Panc1 (cell line): ENCODE results near the gene B2M. TPM values are rescaled to one million over a fixed set of nuclear protein-coding genes. Genes with fewer than 3 reads are reported as not detected.

ENCODE experiments used
- ATAC-seq: fragments of 200-7000 bp; cut with Tn5 transposase; 2 replicates; pipeline ENCODE4 v1.9.1; 2020; ENCODE audit warnings: mild to moderate bottlenecking, moderate library complexity
- BruUV-seq: library from RNA; stranded (reverse); fragments of 400-500 nt; replicated peaks from 2 replicates; lab custom pipeline; 2021; lab: Mats Ljungman, UMichigan
- CTCF ChIA-PET: fragments of 300-600 bp; sonication (Branson Sonifier 250); formaldehyde crosslinking; loops from one replicate; lab custom pipeline; 2022; ENCODE audit warnings: antibody characterized with exemption; lab: Charles Lee
- POLR2A ChIA-PET: fragments of 300-600 bp; sonication (Branson Sonifier 250); formaldehyde crosslinking; loops from one replicate; lab custom pipeline; 2022; ENCODE audit warnings: antibody characterized with exemption; lab: Charles Lee
- DNase-seq: peaks from one replicate; pipeline ENCODE4 v3.0.0-alpha.2; 2010; ENCODE audit warnings: low read depth, low spot score
- H3K27ac ChIP-seq: 2 replicates; pipeline ENCODE4 v1.5.1; 2011; ENCODE audit warnings: mild to moderate bottlenecking, low read length, inconsistent platforms
- H3K27me3 ChIP-seq: fragments of 200-500 bp; sonication (Bioruptor generic); 2 replicates; pipeline ENCODE4 v1.6.0; 2014; ENCODE audit warnings: low read length, inconsistent platforms; ENCODE audit not compliant: control insufficient read depth, insufficient read depth
- H3K36me3 ChIP-seq: fragments of 200-500 bp; sonication (Bioruptor generic); 2 replicates; pipeline ENCODE4 v1.5.1; 2014; ENCODE audit warnings: inconsistent platforms, mild to moderate bottlenecking, low read length, moderate library complexity; ENCODE audit not compliant: control insufficient read depth, insufficient read depth
- H3K4me1 ChIP-seq: 2 replicates; pipeline ENCODE4 v1.5.1; 2011; ENCODE audit warnings: inconsistent platforms, mild to moderate bottlenecking, low read length, moderate library complexity; ENCODE audit not compliant: control insufficient read depth, insufficient read depth
- H3K4me3 ChIP-seq, 2 experiments: 2 replicates each; pipeline ENCODE4 v1.5.1; 2011 to 2012; ENCODE audit warnings: low read depth in 2 of 2, low read length in 2 of 2, mild to moderate bottlenecking in 2 of 2, inconsistent platforms in 1 of 2, moderate library complexity in 1 of 2
- H3K9me3 ChIP-seq: fragments of 200-500 bp; sonication (Bioruptor generic); 2 replicates; pipeline ENCODE4 v1.5.1; 2014; ENCODE audit warnings: low read depth, mild to moderate bottlenecking, inconsistent platforms, low read length, moderate library complexity; ENCODE audit not compliant: control insufficient read depth, insufficient read depth
- CTCF ChIP-seq: fragments of 450-650 bp; IDR thresholded peaks from 2 replicates; pipeline ENCODE4 v1.5.1; 2017; ENCODE audit warnings: mild to moderate bottlenecking
- POLR2AphosphoS5 ChIP-seq: IDR thresholded peaks from 2 replicates; pipeline ENCODE4 v1.6.1; 2012; ENCODE audit warnings: mild to moderate bottlenecking, low read depth, low read length, moderate library complexity
- REST ChIP-seq, 2 experiments: IDR thresholded peaks; 2 replicates each; pipeline ENCODE4 v1.6.1; 2011 to 2012; ENCODE audit warnings: low read depth in 2 of 2, control low read depth in 1 of 2, low read length in 1 of 2, mild to moderate bottlenecking in 1 of 2, moderate library complexity in 1 of 2; ENCODE audit not compliant: insufficient read depth in 1 of 2
- SIN3A ChIP-seq: IDR thresholded peaks from 2 replicates; pipeline ENCODE4 v1.6.1; 2012; ENCODE audit warnings: low read depth, mild to moderate bottlenecking, low read length, moderate library complexity, borderline replicate concordance; ENCODE audit not compliant: insufficient read depth
- TCF7L2 ChIP-seq: IDR thresholded peaks from 2 replicates; pipeline ENCODE4 v1.6.1; 2011; ENCODE audit warnings: mild to moderate bottlenecking, low read depth, low read length, inconsistent platforms
- in situ Hi-C: cut with HindIII; loops from 2 replicates; pipeline ENCODE4 v1.10.0; 2016; ENCODE audit warnings: low sequenced_read_pairs, low pct_unique_long_range_greater_than_20kb
- intact Hi-C: fragments of 100-400 bp; cut with micrococcal nuclease; formaldehyde crosslinking; loops from one replicate; pipeline ENCODE4 v1.10.0; 2022; ENCODE audit not compliant: unreplicated experiment
- total RNA-seq: library from RNA; stranded (reverse); gene quantifications from one replicate; pipeline ENCODE4 v1.2.1, GENCODE V29; 2021; ENCODE audit not compliant: unreplicated experiment

The B2M gene
- total RNA-seq, 1 experiment from 2014 or later, result 914 TPM

GRCh38 chr15:44713006-44713966, 2.0 kb downstream of the B2M start:
- DNase-seq (no peak), ATAC-seq (no peak)
- intact Hi-C loops (no loop called here), in situ Hi-C loops (no loop called here)
- Histone ChIP-seq H3K4me1 (peaks cover 25% of the 10 kb centered on the region), H3K27ac (peak overlapping the region; percentile 94), H3K36me3 (peaks cover 30% of the 10 kb centered on the region), H3K9me3 (no peaks in the 10 kb centered on the region), H3K4me3 (peak overlapping the region; percentile 76 to 99), H3K27me3 (no peaks in the 10 kb centered on the region)
- POLR2A ChIA-PET, result interaction anchor here (0.7 to 3.8 kb wide), 5 partner anchors 15 to 122 kb away, joined by 4 to 28 read pairs (median 7); partner anchors contain the start of gene SPG11
- TF ChIP-seq TCF7L2 (no peak), SIN3A (no peak), POLR2AphosphoS5 (no peak), CTCF (peak; percentile 65)
- BruUV-seq, result no TSS peak
- CTCF ChIA-PET, result interaction anchor here (0.6 to 2.8 kb wide), 12 partner anchors 8 to 164 kb away, joined by 3 to 44 read pairs (median 4); partner anchors contain the start of genes SPG11 and TRIM69

GRCh38 chr15:44715142-44715796, 4.0 kb downstream of the B2M start:
- H3K36me3 ChIP-seq, result peaks cover 30% of the 10 kb centered on the region
- peaks cover 34% of the 10 kb centered on the region for H3K4me1 ChIP-seq
- no peaks in the 10 kb centered on the region for H3K9me3 ChIP-seq
- H3K4me3 ChIP-seq, result no peak overlapping the region
- intact Hi-C loops (no loop called here), in situ Hi-C loops (no loop called here)
- CTCF ChIA-PET, result no interaction called here
- H3K27ac ChIP-seq, result peak overlapping the region; percentile 35; the same call in 1 of the 2 replicates
- POLR2A ChIA-PET, result no interaction called here
- H3K27me3 ChIP-seq, result no peaks in the 10 kb centered on the region
- no peak for DNase-seq
- no peak for ATAC-seq
- no peak for TF ChIP-seq REST (IDR thresholded peaks at IDR 0.05; ENCODE audit: insufficient read depth in 1 of 2, low read depth in 2 of 2, low read length in 1 of 2)
- TF ChIP-seq POLR2AphosphoS5, result no peak
- no peak for TF ChIP-seq TCF7L2
- TF ChIP-seq CTCF, result no peak
- no peak for TF ChIP-seq SIN3A
- no TSS peak for BruUV-seq
